ENCODE data around the gene MISP.
A peak's percentile ranks its signal among the peaks of the same experiment; 100 is the strongest.

The MISP gene

DNA sequence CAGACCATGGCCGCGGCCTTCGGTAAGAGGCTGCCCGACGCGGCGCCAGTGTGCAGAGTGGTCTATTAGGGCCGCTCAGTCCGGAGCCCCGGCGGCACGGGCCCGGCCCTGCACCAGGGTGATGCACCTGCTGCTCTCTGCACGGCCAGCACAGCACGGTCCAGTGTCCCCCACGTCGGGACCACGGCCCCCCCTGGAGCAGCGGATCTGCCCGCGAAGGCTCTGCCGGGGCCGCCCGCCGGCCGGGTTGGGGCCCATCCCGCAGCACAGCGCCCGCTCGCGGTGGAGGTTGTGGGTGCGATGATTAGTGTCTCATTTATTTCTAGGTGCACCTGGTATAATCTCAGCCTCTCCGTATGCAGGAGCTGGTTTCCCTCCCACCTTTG lies 54.2 kb downstream of the MISP start:
- peak overlapping the region; percentile 99 for H3K27ac ChIP-seq
- no peak for DNase-seq (ENCODE audit: low spot score)
- ChIA-PET POLR2A (ENCODE audit: low non-redundant PET) (no interaction called here), CTCF (interaction anchor here (1.0 kb wide), 1 partner anchor 78 kb away, joined by 3 read pairs; no protein-coding TSS in a partner anchor)
- TF ChIP-seq, protein P1, sequence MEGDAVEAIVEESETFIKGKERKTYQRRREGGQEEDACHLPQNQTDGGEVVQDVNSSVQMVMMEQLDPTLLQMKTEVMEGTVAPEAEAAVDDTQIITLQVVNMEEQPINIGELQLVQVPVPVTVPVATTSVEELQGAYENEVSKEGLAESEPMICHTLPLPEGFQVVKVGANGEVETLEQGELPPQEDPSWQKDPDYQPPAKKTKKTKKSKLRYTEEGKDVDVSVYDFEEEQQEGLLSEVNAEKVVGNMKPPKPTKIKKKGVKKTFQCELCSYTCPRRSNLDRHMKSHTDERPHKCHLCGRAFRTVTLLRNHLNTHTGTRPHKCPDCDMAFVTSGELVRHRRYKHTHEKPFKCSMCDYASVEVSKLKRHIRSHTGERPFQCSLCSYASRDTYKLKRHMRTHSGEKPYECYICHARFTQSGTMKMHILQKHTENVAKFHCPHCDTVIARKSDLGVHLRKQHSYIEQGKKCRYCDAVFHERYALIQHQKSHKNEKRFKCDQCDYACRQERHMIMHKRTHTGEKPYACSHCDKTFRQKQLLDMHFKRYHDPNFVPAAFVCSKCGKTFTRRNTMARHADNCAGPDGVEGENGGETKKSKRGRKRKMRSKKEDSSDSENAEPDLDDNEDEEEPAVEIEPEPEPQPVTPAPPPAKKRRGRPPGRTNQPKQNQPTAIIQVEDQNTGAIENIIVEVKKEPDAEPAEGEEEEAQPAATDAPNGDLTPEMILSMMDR (conservative IDR thresholded peaks at IDR 0.05; ENCODE audit: low read depth) = no peak

DNA sequence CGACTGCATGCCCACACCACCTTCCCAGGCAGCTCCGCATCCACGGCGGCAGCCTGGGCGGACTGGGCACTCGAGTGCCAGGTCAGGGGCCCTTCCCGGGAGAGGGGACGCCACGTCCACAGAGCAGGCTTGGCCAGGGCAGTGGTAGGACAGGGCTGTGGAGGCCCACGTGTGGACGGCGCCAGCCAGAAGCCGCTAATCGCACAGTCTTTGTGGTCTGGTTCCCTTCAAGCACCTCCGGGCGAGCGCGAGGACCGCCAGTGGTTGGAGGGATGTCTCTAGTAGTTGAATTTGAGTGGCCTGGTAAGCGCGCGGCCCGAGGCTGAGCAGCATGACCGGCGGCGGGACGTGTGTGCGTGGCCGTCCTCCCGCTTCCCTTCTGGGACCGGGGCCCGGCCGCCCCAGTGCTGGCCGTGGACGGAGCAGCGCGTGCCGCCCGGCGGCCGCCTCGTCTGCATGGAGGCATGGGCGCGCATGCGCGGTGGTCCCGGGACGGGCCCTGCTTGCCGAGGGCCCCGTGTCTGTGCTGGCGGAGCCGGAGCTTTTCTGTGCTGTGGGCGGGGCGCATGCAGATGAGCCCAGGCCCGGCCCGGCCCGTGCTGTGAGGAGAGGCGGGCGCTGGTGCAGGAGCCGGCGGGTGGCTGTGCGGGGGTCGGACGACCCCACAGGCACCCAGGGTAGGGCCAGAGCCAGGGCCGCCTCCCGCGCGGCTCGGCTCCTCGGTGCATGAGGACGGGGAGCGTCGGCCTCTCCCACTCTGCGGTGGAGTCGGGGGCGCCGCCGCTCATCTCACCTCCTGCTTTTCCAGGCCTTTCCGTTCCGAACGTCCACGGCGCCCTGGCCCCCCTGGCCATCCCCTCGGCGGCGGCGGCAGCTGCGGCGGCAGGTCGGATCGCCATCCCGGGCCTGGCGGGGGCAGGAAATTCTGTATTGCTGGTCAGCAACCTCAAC lies 55.0 kb downstream of the MISP start:
- peak overlapping the region; percentile 99 for H3K27ac ChIP-seq
- TF ChIP-seq, protein P1 (conservative IDR thresholded peaks at IDR 0.05; ENCODE audit: low read depth) = no peak
- no peak for DNase-seq (ENCODE audit: low spot score)
- ChIA-PET CTCF (no interaction called here), POLR2A (ENCODE audit: low non-redundant PET) (no interaction called here)

DNA sequence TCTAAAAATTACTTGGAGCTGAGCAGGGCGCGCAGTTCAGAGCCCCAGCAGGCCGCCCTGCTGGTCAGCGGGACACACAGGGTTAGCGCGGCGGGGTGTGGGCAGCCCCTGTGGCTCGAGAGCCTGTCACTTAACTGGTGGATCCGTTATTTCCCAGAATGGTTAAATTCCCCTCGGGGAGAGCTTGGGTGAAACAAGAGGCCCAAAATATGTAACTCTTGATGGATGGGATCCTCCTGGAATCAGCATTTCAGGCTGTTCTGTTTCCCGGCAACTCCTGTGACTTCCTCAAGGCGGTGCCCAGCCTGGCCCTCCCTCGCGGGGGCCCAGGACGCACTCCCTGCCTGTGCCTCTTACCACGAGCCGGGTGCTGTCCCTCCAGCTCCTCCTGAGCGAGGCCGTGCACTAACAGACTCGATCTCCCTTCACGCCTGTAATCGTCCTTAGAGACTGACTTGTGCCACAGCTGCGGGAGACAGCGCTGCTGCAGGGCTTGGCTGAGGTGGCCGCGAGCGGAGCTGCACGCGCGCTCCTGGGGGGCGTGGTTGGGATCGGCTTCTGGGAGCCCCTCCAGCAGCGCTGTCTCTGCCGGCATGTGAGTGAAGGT lies 56.0 kb downstream of the MISP start:
- DNase-seq (ENCODE audit: low spot score) = no peak
- H3K27ac ChIP-seq = peak overlapping the region; percentile 99
- CTCF ChIA-PET = no interaction called here
- TF ChIP-seq, protein P1 (conservative IDR thresholded peaks at IDR 0.05; ENCODE audit: low read depth) = no peak
- POLR2A ChIA-PET (ENCODE audit: low non-redundant PET) = no interaction called here

DNA sequence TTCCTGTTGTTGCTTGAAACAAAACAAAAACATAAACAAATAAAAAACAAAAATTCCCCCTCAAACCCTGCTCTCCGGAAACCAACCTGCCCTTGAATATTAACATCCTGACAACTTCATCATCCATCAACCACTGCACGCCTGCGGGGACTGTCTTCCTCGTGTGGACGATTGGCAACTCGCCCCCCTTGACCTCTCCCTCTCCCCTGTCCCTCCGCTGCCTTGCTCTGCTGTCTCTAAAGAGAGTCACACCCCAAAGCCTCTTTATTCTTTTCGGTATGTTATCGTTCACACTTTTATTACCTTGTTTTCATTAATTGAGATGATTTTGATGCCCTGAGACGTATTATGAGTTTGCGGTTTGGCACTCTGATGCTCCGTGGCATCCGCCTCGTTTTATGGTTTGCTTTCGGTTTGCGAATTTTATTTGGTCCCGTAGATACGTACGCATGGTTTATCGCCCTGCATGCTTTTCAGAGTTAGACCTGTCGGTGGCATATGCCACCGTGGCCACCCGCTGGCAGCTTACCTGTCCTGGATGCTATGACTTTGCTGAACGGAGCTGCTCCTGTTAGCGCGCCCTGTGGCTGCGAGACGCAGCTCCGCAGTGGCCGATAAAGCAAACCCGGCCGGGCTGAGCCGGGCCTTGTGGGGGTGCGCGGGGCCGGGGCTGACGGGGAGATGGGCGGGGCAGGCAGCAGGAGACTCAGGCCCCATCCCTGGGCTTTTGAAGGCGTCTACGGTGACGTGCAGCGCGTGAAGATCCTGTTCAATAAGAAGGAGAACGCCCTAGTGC lies 56.9 kb downstream of the MISP start:
- ChIA-PET CTCF (no interaction called here), POLR2A (ENCODE audit: low non-redundant PET) (no interaction called here)
- TF ChIP-seq, protein P1 (conservative IDR thresholded peaks at IDR 0.05; ENCODE audit: low read depth) = no peak
- peak overlapping the region; percentile 99 for H3K27ac ChIP-seq
- DNase-seq (ENCODE audit: low spot score) = no peak

DNA sequence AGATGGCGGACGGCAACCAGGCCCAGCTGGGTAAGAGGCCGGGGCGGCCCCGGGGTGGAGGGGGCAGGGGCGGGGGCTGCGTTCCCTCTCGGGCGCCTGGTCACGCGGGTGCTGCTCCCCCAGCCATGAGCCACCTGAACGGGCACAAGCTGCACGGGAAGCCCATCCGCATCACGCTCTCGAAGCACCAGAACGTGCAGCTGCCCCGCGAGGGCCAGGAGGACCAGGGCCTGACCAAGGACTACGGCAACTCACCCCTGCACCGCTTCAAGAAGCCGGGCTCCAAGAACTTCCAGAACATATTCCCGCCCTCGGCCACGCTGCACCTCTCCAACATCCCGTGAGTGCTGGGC lies 57.5 kb downstream of the MISP start:
- POLR2A ChIA-PET (ENCODE audit: low non-redundant PET) = no interaction called here

More for the DNA sequence above, 57.5 kb downstream of the MISP start:
- peak overlapping the region; percentile 99 for H3K27ac ChIP-seq
- TF ChIP-seq, protein P1 (conservative IDR thresholded peaks at IDR 0.05; ENCODE audit: low read depth) = no peak
- no peak for DNase-seq (ENCODE audit: low spot score)
- CTCF ChIA-PET = no interaction called here

All from RWPE1 (cell line).